Fibroblast of skin of left biceps (primary cell): ENCODE results near the gene GLI3.

Source experiments
- DNase-seq, 2 experiments: peaks; one replicate each; pipeline ENCODE4 v3.0.0-alpha.2; 2013; ENCODE audit warnings: low read depth in 2 of 2

GLI3 gene

GRCh38 chr7:42143711-42144600 is 93.1 kb downstream of the GLI3 start:
- DNase-seq = peak; percentile 54 to 59

GRCh38 chr7:42142089-42142488 is 94.9 kb downstream of the GLI3 start:
- DNase-seq = no peak

GRCh38 chr7:42139751-42140150 is 97.3 kb downstream of the GLI3 start:
- DNase-seq = no peak

- no peak for DNase-seq
Observed at GRCh38 chr7:42138691-42139090, 98.3 kb downstream of the GLI3 start.

- no peak for DNase-seq
Observed at GRCh38 chr7:42137941-42138340, 99.1 kb downstream of the GLI3 start.

- DNase-seq = no peak
Observed at GRCh38 chr7:42137431-42137830, 99.6 kb downstream of the GLI3 start.

- DNase-seq = no peak
Observed at GRCh38 chr7:42135728-42136127, 101.3 kb downstream of the GLI3 start.

GRCh38 chr7:42134276-42134876 is 102.6 kb downstream of the GLI3 start:
- no peak for DNase-seq

- DNase-seq = no peak
Observed at GRCh38 chr7:42133321-42133720, 103.7 kb downstream of the GLI3 start.

- no peak for DNase-seq
Observed at GRCh38 chr7:42128703-42129102, 108.3 kb downstream of the GLI3 start.

- DNase-seq = no peak
Observed at GRCh38 chr7:42127232-42127622, 109.8 kb downstream of the GLI3 start.

GRCh38 chr7:42126475-42127231 is 110.4 kb downstream of the GLI3 start:
- no peak for DNase-seq

- DNase-seq = no peak
Observed at GRCh38 chr7:42125321-42125720, 111.7 kb downstream of the GLI3 start.

GRCh38 chr7:42123716-42124115 is 113.3 kb downstream of the GLI3 start:
- no peak for DNase-seq

- no peak for DNase-seq
Observed at GRCh38 chr7:42120191-42120590, 116.8 kb downstream of the GLI3 start.

GRCh38 chr7:42117201-42117600 is 119.8 kb downstream of the GLI3 start:
- DNase-seq = no peak

GRCh38 chr7:42115795-42116194 is 121.2 kb downstream of the GLI3 start:
- no peak for DNase-seq

- no peak for DNase-seq
Observed at GRCh38 chr7:42110333-42110732, 126.7 kb downstream of the GLI3 start.

- no peak for DNase-seq
Observed at GRCh38 chr7:42108803-42109528, 128.0 kb downstream of the GLI3 start.

GRCh38 chr7:42107484-42108240 is 129.3 kb downstream of the GLI3 start:
- peak; percentile 54 to 55 for DNase-seq

- no peak for DNase-seq
Observed at GRCh38 chr7:42106562-42106961, 130.4 kb downstream of the GLI3 start.
